ENCODE data around the gene RSAD2. TPM values are rescaled to one million over a fixed set of nuclear protein-coding genes. Genes with fewer than 3 reads are reported as not detected.

Gene RSAD2
- total and polyA plus RNA-seq, 7 donors: 0.95 to 3.1 (median 2.3) TPM

DNA sequence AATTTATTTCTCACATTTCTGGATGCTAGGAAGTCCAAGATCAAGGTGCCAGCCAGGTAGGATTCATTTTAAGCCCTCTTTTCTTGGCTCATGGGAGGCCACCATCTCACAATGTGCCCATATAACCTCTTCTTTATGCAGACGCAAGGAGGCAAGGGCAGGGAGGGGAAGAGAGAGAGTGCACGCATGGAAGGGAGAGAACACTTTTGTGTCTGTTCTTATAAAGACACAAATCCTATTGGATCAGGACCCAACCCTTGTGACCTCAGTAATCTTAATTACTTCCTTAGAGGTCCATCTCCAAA is 44.3 kb upstream of the RSAD2 start:
- H3K4me3 ChIP-seq: no peak overlapping the region
- no peak for DNase-seq
- H3K27ac ChIP-seq: no peak overlapping the region
- H3K36me3 ChIP-seq (ENCODE audit: insufficient read depth in 1 of 2, low read depth in 1 of 2): no peaks in the 10 kb centered on the region
- H3K27me3 ChIP-seq (ENCODE audit: insufficient read depth in 3 of 3, low read length in 2 of 3): no peaks in the 10 kb centered on the region
- no peaks in the 10 kb centered on the region for H3K4me1 ChIP-seq
- intact Hi-C loops (cut with DNase I): no loop called here
- no peak for TF ChIP-seq CTCF (IDR thresholded peaks at IDR 0.05)
- no peak for ATAC-seq
- WGBS, 3 donors: 88 to 97% (median 95%) methylated on average over 2 of the region's 2 CpGs
- peaks cover 16% of the 10 kb centered on the region for H3K9me3 ChIP-seq

DNA sequence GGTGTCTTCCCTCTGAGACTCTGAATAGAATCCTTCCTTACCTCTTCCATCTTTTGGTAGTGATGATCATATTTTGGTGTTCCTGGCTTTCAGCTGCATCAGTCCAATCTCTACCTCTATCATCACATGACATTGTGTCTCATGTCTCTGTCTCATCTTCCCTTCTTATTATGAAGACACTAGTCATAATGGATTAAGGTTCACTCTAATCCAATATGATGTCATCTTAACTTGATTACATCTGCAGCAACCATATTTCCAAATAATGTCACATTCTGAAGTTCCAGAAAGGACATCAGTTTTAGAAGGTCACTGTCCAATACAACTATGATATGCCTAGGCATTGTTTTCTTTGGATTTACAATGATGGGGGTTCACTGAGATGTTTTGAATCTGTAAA is 43.4 kb upstream of the RSAD2 start:
- H3K4me3 ChIP-seq: no peak overlapping the region
- DNase-seq: no peak
- ATAC-seq: no peak
- intact Hi-C loops (cut with DNase I): no loop called here
- TF ChIP-seq CTCF (IDR thresholded peaks at IDR 0.05): no peak
- H3K36me3 ChIP-seq (ENCODE audit: insufficient read depth in 1 of 2, low read depth in 1 of 2): no peaks in the 10 kb centered on the region
- no peak overlapping the region for H3K27ac ChIP-seq
- peaks cover 20% of the 10 kb centered on the region for H3K9me3 ChIP-seq
- H3K27me3 ChIP-seq (ENCODE audit: insufficient read depth in 3 of 3, low read length in 2 of 3): no peaks in the 10 kb centered on the region
- H3K4me1 ChIP-seq: no peaks in the 10 kb centered on the region

DNA sequence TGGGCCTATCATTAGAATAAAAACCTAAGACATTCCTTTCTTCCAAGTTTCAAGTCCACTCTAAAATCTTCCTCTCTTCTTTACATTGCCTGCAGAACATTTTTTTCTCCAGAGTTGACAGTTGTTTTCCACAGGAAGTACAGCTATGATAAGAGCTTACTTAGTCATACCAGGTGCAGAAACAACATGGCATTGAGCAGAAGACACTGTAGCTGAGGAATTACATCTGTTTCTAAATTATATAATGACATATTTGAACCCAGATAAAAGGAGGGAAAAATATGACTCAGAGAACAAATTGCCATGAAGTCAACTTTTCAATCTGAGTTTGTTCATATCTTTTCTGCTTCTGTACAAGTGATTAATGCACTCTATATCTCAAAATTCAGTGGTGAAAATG is 42.1 kb upstream of the RSAD2 start:
- H3K4me1 ChIP-seq: no peaks in the 10 kb centered on the region
- no peak for ATAC-seq
- H3K9me3 ChIP-seq: peaks cover 22% of the 10 kb centered on the region
- DNase-seq: no peak
- H3K27ac ChIP-seq: no peak overlapping the region
- H3K36me3 ChIP-seq (ENCODE audit: insufficient read depth in 1 of 2, low read depth in 1 of 2): no peaks in the 10 kb centered on the region
- no peaks in the 10 kb centered on the region for H3K27me3 ChIP-seq (ENCODE audit: insufficient read depth in 3 of 3, low read length in 2 of 3)
- intact Hi-C loops (cut with DNase I): no loop called here
- no peak overlapping the region for H3K4me3 ChIP-seq
- TF ChIP-seq CTCF (IDR thresholded peaks at IDR 0.05): no peak

GRCh38 chr2:6838673-6839319 is 38.8 kb upstream of the RSAD2 start:
- Histone ChIP-seq H3K36me3 (ENCODE audit: insufficient read depth in 1 of 2, low read depth in 1 of 2) (no peaks in the 10 kb centered on the region), H3K4me3 (no peak overlapping the region), H3K27ac (no peak overlapping the region), H3K9me3 (peaks cover 30% of the 10 kb centered on the region), H3K27me3 (ENCODE audit: insufficient read depth in 3 of 3, low read length in 2 of 3) (no peaks in the 10 kb centered on the region), H3K4me1 (no peaks in the 10 kb centered on the region)
- TF ChIP-seq CTCF (IDR thresholded peaks at IDR 0.05): no peak
- 79 to 91% (median 86%) methylated on average over 4 of the region's 4 CpGs for WGBS, 3 donors
- DNase-seq (no peak), ATAC-seq (no peak)
- intact Hi-C loops (cut with DNase I): no loop called here

DNA sequence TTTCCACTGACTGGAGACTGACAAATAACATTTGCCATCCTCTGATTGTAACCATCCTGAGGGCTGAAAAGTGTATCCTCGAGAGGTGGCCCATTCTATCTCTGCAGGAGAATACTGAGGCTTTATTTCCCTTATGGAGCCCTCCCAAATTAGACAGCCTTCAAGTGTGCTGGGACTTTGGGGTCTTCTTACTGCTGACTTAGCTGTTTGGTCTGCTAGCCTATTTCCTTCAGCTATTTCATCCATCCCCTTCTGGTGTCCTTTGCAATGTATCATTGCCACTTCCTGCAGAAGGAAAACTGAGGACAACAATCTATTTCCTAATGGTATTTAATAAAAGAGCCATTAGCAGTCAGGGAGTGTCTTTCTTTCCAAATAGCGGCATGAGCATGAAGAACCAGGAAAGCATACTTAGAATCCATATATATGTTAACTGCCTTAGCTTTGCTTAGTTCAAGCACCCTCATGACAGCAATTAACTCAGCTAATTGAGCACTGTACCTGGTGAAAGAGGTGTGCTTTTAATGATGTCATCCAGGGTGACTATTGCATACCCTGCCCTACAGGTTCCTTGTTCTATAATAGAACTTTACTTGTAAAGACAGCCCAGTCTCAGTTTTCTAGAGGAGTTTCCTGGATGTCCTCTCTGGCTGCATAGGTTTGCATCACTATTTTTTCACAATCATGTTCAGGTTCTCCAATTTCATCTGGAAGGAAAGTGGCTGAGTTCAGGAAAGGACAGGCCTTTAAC is 35.9 kb upstream of the RSAD2 start:
- intact Hi-C loops (cut with DNase I): no loop called here
- Histone ChIP-seq H3K27ac (no peak overlapping the region), H3K36me3 (ENCODE audit: insufficient read depth in 1 of 2, low read depth in 1 of 2) (no peaks in the 10 kb centered on the region), H3K9me3 (peaks cover 47% of the 10 kb centered on the region), H3K4me1 (no peaks in the 10 kb centered on the region), H3K4me3 (no peak overlapping the region), H3K27me3 (ENCODE audit: insufficient read depth in 3 of 3, low read length in 2 of 3) (no peaks in the 10 kb centered on the region)
- TF ChIP-seq CTCF (IDR thresholded peaks at IDR 0.05): no peak
- DNase-seq: no peak
- WGBS, 3 donors: 75 to 86% (median 85%) methylated on average over 2 of the region's 2 CpGs
- ATAC-seq: no peak

Data from psoas muscle (tissue), 8 donors.